GM19372 (cell line): Measurements from ENCODE around the gene TRRAP.

Source experiments
- ATAC-seq: cut with Tn5 transposase; IDR thresholded peaks from one replicate; pipeline ENCODE4 v1.9.1; 2021; ENCODE audit warnings: mild to moderate bottlenecking, low read depth, moderate library complexity; ENCODE audit not compliant: unreplicated experiment

TRRAP gene

DNA sequence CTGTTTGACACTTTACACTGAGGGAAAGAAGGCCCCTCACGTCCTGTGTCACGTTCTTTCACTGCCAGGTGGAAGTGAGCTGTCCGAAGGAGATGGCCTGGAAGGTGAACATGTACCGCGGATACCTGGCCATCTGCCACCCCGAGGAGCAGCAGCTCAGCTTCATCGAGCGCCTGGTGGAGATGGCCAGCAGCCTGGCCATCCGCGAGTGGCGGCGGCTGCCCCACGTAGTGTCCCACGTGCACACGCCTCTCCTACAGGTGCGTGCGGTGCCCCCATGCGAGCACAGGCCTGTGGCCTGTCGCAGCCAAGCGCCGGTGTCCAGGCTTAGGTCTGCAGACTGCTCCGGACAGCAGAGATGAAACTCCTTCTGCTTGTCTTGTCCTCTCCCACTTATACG lies 103.4 kb downstream of the TRRAP start:
- no peak for ATAC-seq

DNA sequence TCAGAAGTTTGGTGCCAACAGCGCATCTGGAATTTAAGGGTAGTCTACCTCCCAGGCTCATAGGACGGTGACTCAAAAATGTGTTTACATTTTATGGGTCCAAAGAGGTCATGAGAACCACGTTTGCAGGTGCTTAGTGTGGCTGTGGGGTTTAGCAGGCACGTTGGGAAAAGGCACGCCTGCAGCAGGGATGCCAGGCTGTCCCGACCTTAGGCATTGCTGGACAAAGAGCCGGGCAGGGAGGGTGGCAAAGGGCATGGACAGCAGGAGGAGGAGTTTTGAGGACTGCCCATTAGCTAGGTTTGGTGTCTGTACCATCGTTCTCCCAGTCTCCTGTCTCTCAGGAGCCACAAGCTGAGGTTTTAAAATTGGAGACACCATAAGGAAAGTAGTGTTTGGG lies 104.4 kb downstream of the TRRAP start:
- ATAC-seq: no peak

DNA sequence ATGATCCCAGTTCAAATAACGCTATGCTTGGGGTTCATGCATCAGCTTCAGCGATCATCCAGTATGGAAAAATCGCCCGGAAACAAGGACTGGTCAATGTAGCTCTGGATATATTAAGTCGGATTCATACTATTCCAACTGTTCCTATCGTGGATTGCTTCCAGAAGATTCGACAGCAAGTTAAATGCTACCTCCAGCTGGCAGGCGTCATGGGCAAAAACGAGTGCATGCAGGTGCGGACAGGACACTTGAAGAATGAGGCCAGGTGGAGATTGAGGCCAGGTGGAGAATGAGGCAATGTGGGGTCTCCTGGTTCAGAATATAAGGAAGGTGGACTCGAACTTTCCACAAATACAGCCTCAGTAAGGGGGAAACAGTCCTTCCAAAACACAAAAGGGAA lies 105.8 kb downstream of the TRRAP start:
- no peak for ATAC-seq

DNA sequence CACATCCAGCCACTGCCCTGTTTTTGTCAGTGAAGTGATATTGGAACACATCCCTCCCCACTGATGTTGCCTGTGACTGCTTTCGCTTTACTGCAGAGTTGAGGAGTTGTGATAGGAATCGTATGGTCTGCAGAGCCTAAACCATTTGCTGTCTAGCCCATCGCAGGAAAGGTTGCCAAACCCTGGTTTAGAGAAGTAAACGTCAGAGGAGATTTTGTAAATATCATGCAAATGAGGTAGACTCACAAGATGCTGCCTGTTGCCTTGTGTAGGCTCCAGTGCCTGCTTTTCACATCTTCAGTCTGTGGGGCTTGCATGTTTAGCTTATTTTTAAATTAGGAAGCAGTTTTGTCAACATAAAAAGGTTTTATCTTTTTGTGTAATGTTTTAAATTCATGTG lies 107.1 kb downstream of the TRRAP start:
- ATAC-seq: no peak

DNA sequence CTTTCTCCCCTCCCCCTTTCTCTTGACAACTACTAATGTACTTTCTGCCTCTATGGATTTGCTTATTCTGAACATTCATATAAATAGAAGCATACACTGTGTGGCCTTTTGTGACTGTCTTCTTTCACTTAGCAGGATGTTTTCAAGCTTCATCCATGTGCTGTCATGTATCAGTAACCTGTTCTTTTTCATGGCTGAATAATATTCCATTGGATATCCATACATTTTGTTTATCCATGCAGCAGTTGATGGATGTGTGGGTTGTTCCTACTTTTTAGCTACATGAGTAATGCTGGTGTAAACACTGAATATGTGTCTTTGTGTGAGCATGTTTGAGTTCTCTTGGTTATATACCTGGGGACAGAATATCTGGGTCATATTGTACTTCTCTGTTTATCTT lies 107.6 kb downstream of the TRRAP start:
- no peak for ATAC-seq

DNA sequence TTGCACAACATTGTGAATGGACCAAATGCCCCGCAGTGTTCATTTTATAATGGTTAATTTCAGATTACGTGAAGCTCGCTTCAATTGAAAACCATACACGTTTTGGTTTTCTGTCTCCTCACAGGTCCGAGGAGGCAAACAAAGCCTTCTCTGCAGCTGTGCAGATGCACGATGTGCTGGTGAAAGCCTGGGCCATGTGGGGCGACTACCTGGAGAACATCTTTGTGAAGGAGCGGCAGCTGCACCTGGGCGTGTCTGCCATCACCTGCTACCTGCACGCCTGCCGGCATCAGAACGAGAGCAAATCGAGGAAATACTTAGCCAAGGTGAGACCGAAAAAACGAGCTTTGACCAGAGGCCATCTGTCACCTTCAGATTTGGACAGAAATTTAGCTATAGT lies 110.3 kb downstream of the TRRAP start:
- ATAC-seq: no peak

DNA sequence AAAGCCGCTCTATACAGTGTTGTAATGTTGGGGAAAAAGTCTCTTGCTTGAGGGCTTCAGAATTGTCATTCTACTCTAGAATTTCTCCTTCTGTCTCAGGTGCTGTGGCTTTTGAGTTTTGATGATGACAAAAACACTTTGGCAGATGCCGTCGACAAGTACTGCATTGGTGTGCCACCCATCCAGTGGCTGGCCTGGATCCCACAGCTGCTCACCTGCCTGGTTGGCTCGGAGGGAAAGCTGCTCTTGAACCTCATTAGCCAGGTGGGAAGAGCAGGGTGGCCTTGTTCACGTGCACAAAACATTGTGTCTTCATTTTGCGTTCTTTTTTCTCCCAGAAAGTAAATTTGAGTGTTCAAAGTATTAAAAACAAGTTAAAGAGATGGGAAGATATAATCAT lies 112.0 kb downstream of the TRRAP start:
- no peak for ATAC-seq

DNA sequence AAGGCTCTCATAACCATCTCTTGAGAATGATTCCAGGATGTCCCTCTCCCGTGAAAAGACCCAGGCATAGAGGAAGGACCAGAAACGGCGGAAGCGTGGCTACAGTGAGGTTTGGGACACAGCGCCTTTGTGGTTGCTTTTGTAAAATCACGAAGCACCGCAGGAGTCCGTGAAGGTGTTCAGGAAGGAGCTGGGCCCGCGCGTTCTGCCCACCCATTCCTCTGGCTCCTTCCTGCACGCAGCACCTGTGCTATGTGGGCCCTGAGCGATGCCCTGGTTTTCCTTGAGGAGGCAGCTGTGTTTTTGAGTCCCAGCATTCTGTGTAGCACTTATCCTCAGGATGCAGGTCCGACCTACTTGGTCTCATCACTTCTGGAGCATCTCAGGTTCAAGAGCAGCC lies 112.8 kb downstream of the TRRAP start:
- no peak for ATAC-seq

DNA sequence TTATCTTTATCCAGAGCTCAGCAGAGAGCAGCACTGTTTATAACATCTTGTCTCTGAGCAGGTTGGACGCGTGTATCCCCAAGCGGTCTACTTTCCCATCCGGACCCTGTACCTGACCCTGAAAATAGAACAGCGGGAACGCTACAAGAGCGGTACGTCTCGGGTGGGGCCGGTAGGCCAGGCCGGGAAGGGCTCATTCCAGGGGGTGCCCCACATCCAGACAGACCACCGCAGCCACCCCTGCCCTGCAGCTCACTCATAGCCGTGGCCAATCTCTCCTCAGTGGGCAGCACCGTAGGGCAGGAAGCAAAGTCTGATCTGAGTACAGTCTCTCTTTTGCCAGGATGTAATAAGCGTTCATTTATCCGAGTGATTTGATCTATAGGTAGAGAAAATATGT lies 113.7 kb downstream of the TRRAP start:
- no peak for ATAC-seq

DNA sequence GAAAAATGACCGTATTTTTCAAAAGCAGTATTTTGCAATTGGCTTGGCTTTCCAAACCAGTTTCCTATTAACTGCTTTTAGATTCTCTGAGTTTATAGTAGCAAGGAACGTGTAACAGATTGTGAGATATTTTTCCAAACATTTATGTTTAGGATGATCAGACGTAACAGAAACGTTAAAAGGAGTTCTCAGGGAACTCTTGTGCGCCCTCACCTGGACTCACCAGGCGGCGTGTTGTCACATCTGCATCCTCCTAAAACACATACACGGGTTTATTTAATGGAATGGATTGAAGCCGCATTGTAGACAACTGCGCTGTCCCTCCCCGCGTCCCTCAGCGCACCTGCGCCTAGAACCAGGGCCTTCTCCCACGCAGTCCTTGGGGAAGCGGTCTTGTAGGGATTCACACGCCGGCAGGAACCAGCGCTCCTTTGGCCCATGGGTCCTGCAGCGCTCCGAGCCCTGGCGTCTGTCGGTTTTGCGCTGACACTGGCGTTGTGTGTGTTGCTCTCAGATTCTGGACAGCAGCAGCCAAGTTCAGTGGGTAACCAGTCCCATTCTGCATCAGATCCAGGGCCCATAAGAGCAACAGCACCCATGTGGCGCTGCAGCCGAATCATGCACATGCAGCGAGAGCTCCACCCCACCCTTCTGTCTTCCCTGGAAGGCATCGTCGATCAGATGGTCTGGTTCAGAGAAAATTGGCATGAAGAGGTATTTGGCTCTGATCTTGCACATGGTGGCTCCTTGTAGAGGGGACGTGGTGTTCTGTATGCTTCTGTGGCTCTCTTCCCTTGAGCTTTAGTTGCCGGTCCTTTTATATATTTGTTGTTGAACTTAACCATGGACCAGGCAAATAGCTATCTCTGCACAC lies 114.9 kb downstream of the TRRAP start:
- ATAC-seq: no peak

DNA sequence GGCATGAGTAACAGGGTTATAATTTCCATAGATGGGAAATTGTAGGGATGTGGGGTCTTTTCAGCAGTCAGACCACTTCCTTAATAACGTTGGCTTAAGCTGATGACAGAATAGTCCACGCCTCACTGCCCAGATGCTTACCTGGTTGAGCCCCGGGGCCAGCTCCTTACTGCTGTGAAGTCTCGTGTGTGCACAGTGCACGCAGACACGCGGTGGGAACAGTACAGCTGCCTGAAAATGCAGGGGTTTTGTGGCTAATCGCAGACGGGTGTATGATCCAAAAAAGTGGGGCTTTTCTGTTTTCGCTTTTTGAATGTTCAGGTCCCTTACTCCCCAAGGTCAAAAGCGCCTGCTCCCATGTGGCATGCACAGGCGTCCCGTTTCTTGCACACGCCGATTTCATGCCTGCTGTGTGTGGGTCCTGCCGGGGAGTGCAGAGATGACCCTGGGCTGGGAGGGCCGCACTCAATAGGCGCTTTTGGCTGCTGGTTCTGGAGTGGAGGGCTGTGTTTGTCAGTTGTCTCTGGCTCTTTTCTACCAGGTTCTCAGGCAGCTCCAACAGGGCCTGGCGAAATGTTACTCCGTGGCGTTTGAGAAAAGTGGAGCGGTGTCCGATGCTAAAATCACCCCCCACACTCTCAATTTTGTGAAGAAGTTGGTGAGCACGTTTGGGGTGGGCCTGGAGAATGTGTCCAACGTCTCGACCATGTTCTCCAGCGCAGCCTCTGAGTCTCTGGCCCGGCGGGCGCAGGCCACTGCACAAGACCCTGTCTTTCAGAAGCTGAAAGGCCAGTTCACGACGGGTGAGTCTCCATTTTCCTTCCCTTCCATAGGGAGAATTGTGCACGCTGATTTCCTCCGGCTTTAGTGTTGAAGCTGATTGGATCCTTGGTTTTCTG lies 116.0 kb downstream of the TRRAP start:
- no peak for ATAC-seq

DNA sequence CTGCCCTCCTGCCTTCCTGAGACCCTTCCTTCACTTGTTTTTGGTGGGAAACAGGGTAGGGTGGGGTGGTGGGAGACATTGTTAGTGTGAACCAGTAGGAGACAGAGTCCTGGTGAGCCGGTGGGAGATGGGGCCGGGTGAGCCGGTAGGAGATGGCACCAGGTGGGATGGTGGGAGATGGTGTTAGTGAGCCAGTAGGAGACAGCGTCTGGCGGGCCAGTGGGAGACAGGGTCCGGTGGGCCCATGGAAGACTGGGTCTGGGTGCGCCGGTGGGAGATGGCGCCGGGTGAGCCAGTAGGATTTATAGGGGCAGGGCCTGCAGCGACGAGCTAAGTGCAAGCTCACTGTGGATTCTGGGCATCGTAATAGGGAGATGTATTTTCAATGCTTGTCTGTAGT lies 116.8 kb downstream of the TRRAP start:
- no peak for ATAC-seq

DNA sequence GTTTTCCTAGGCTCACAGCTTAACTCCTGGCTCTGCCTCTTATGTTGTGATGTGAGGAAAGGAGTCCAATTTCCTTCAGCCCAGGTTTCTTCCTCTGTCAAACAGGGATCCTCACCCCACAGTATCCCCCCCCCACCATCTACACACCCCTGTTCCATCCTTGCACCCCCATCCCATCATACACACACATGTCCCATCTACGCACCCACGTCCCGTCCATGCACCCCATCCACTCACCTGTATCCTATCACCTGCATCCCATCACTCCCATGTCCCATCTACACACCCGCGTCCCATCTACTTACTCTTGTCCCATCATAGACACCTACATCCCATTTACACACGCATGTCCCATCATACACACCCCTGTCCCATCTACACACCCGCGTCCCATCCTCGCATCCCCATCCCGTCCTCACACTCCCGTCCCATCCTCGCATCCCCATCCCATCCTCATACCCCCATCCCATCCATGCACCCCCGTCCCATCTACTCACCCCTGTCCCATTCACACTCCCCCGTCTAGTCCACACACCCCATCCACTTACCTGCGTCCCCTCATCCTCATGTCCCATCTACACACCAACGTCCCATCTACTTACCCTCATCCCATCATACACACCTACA lies 117.3 kb downstream of the TRRAP start:
- no peak for ATAC-seq

DNA sequence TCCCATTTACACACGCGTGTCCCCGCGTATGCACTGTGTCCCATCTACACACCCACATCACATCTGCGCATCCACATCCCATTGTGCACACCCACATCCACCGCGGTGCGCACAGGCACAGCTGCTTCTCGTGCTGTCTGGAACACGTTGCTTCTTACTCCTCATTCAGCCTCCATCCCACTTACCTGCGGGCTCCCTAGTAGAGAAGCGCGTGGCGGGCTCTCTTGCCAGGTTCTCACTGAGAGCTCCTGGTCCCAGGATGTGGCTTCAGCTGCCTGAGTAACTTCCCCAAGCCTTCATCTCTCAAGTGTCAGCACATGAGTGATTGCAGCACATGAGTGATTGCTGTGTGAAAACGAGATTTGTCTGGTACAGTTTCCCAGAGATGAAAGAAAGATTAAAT lies 117.8 kb downstream of the TRRAP start:
- ATAC-seq: no peak

DNA sequence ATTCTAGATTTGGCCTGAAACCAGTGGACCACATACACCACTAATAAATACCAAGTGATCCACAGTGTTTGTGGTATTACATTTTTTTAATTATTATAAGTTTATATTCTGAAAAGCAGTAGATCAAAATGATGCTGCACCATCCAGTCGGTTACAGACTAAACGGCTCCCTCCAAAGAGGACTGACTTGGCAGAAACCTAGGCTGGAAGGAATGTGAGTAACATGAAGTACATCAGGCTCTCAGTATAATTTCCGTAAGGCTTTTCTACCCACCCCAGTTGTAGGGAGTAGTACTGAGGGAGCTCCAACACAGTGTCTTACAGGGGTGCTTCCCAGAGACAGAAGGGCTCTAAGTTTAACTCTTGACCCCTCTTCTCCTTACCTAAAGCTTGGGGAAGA lies 119.5 kb downstream of the TRRAP start:
- no peak for ATAC-seq

DNA sequence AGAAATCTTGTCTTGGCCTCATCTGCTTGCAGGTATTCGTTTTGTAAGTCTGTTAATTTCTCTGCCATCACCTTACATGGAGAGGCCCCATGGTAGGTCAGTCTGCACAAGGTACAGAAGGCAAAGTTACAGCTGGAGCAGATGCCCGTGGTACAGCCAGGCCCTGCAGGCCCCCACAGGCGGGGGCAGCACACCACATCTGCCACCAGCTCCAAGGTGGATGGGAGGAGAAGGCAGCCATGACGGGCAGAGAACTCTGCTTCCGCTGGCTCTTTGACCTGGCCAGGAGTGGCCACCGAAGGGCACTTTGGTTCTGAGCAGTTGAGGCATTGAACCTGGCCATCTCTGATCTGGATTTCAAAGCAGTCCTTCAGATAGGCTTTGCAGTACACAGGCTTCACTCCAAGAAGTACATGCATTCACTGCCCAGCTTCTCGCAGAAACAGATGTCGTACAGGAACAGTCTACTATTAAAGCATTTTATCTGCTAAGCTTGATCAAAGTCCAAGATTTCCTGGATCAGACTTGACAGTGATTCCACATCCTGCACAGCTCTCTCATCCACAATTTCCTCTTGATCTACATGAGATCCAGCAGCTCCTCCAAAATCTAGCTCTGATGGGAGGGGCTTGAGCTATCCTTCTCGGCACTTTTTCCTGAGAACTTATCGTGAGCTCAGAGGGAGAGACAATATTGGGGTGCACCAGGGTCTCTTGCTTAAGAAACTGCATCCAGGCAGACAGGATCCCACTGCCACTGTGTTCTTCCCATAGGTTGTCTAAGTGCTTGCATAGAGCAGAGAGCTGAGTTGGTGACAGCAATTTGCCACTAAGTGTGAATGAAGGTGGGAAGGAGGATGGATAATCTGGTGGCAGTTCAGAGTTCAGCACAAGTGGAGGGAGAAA lies 120.7 kb downstream of the TRRAP start:
- no peak for ATAC-seq

DNA sequence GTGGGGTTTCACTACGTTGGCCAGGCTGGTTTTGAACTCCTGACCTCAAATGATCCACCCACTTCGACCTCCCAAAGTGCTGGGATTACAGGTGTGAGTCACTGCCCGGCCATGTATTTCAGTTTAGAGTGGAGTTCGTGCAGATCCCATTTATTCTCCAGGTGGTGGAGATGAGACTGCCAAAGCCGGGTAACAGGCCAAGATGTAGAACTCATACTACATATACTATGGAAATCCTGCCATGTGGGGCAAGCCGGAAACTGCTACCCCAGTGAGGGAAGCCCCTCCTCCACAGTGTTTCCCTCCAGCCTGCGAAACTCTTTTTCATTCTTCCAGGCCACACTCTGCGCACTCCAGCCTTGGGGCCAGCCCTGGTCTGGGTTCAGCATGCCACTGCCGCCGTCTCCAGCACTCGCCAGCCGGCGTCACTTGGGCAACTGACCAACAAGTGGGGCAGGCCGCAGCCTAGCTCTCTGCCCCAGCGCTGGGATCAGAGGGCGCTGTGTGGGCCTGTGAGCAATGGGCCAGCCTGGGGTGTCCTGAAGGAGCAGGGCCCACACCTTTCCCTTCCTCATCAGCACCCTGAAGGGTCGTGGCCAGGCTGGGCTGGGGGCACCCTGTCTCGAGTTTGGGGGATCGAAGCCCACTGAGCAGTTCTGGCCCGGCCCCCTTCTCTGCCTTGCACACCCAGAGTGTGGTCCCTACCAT lies 122.0 kb downstream of the TRRAP start:
- ATAC-seq: no peak

DNA sequence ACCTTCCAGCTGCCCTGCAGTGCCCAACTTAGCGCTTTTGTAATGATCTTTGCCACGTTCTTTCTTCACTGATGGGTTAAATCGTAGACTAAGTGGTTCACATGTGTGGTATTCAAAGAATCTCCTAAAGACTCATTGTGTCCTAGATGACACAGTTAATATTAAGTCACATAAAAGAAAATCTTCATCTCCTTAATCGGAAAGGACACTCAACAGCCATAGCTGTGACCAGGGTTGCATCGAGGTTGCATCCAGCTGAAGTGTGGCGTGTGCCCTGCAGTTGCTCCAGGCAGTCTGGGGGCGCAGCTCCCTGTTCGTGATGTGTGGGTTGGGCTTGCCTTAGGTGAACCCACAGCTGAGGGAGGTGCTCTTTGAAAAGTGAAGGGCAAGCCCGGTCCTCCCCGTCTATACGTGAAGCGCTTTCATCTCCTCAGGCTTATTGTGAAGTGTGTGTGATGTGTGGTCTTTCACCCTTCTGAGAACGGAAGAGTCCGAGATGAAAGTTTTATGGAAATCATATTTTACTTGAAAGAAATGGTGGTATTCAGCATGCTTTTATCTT lies 122.7 kb downstream of the TRRAP start:
- no peak for ATAC-seq

DNA sequence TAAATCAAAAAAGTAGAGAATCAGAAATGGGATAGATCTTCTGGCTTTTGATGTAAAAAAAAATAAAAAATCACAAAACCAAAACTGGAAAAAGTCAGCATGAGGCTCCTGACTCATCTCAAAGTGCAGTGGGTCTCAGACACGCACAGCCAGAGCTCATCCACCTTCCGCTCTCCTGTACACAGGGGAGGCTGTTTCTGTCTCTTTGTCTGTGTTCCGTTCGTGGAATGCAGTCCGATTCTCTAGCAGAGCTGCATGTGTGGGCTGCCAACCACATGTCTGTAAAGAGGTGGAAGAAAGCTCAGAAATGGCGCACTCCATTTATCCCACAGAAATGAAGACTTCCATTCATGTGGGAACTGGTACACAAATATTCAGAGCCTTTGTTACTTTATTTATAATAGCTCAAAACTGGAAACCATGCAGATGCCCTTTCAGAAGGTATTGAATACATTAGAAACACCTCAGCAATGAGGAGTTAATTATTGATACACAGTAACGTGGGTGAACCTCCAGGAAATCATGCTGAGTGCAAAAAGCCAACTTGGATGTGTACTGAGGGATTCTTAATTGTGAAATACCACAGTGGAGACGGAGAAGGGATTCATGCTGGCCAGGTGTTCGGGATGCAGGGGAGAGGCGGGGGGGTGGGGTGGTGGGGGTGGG lies 123.3 kb downstream of the TRRAP start:
- ATAC-seq: no peak
